Measurements from ENCODE around the gene TMCO4.

TMCO4 gene

GRCh38 chr1:19646377-19647319 lies 153.1 kb downstream of the TMCO4 start:
- no peak for TF ChIP-seq CTCF (conservative IDR thresholded peaks at IDR 0.05; ENCODE audit: low read depth)
- CTCF ChIA-PET, result interaction anchor here (0.6 to 1.1 kb wide), 4 partner anchors 14 to 251 kb away, joined by 3 to 5 read pairs (median 4); no protein-coding TSS in a partner anchor
- peak; percentile 60 for DNase-seq (ENCODE audit: low spot score)
- peak overlapping the region; percentile 93 for H3K27ac ChIP-seq
- POLR2A ChIA-PET (ENCODE audit: low non-redundant PET), result interaction anchor here (0.7 kb wide), 1 partner anchor 333 kb away, joined by 3 read pairs; no protein-coding TSS in a partner anchor

- ChIA-PET POLR2A (ENCODE audit: low non-redundant PET) (interaction anchor here (0.6 kb wide), 1 partner anchor 159 kb away, joined by 3 read pairs; no protein-coding TSS in a partner anchor), CTCF (interaction anchor here (1.1 kb wide), 1 partner anchor 250 kb away, joined by 3 read pairs; no protein-coding TSS in a partner anchor)
- TF ChIP-seq CTCF (conservative IDR thresholded peaks at IDR 0.05; ENCODE audit: low read depth), result no peak
- DNase-seq (ENCODE audit: low spot score), result no peak
- peak overlapping the region; percentile 93 for H3K27ac ChIP-seq
These were observed 154.1 kb downstream of the TMCO4 start for GRCh38 chr1:19645411-19646251.

GRCh38 chr1:19644681-19645410 lies 154.9 kb downstream of the TMCO4 start:
- no peak for TF ChIP-seq CTCF (conservative IDR thresholded peaks at IDR 0.05; ENCODE audit: low read depth)
- peak overlapping the region; percentile 93 for H3K27ac ChIP-seq
- POLR2A ChIA-PET (ENCODE audit: low non-redundant PET), result no interaction called here
- peak; percentile 47 for DNase-seq (ENCODE audit: low spot score)
- CTCF ChIA-PET, result interaction anchor here (0.6 to 1.1 kb wide), 2 partner anchors 8 to 9 kb away, joined by 3 to 6 read pairs; no protein-coding TSS in a partner anchor

GRCh38 chr1:19644395-19644680 lies 155.4 kb downstream of the TMCO4 start:
- DNase-seq (ENCODE audit: low spot score), result no peak
- CTCF ChIA-PET, result interaction anchor here (0.6 to 1.5 kb wide), 3 partner anchors 9 to 251 kb away, joined by 3 to 6 read pairs (median 4); no protein-coding TSS in a partner anchor
- POLR2A ChIA-PET (ENCODE audit: low non-redundant PET), result no interaction called here
- H3K27ac ChIP-seq, result peak overlapping the region; percentile 93
- TF ChIP-seq CTCF (conservative IDR thresholded peaks at IDR 0.05; ENCODE audit: low read depth), result no peak

- DNase-seq (ENCODE audit: low spot score), result peak; percentile 77
- peak within 1 kb of the TSS; percentile 93 for H3K27ac ChIP-seq
- CTCF ChIA-PET, result interaction anchor here (0.6 to 1.5 kb wide), 7 partner anchors 10 to 1042 kb away, joined by 3 to 8 read pairs (median 3); no protein-coding TSS in a partner anchor
- POLR2A ChIA-PET (ENCODE audit: low non-redundant PET), result no interaction called here
- no peak for TF ChIP-seq CTCF (conservative IDR thresholded peaks at IDR 0.05; ENCODE audit: low read depth)
These were observed 155.9 kb downstream of the TMCO4 start, which contains the start of gene NBL1 for GRCh38 chr1:19643602-19644394. Gene NBL1, plus strand, starts transcription at chr1:19644311. Its CDS starts 10,720 bp downstream, at chr1:19655031.
